ENCODE measurements around the gene STX7.

STX7 gene

GRCh38 chr6:132475925-132476324, 37.0 kb downstream of the STX7 start:
- no peak for DNase-seq

- no peak for DNase-seq
These were observed 41.1 kb downstream of the STX7 start for GRCh38 chr6:132471787-132472186.

GRCh38 chr6:132466952-132467351, 46.0 kb downstream of the STX7 start:
- no peak for DNase-seq

GRCh38 chr6:132465530-132466485, 47.1 kb downstream of the STX7 start:
- DNase-seq: no peak

- DNase-seq: no peak
These were observed 48.2 kb downstream of the STX7 start for GRCh38 chr6:132464538-132465256.

GRCh38 chr6:132461958-132462357, 51.0 kb downstream of the STX7 start:
- no peak for DNase-seq

GRCh38 chr6:132459605-132459952, 53.3 kb downstream of the STX7 start:
- no peak for DNase-seq

GRCh38 chr6:132458887-132459604, 53.9 kb downstream of the STX7 start:
- DNase-seq: no peak

GRCh38 chr6:132456700-132457143, 56.2 kb downstream of the STX7 start:
- DNase-seq: no peak

- no peak for DNase-seq
These were observed 66.1 kb downstream of the STX7 start for GRCh38 chr6:132446855-132447241.

- no peak for DNase-seq
These were observed 66.6 kb downstream of the STX7 start for GRCh38 chr6:132446141-132446854.

GRCh38 chr6:132445201-132445951, 67.5 kb downstream of the STX7 start:
- no peak for DNase-seq

GRCh38 chr6:132443206-132443605, 69.7 kb downstream of the STX7 start:
- DNase-seq: no peak

GRCh38 chr6:132430110-132430509, 82.8 kb downstream of the STX7 start:
- no peak for DNase-seq

GRCh38 chr6:132425176-132425575, 87.7 kb downstream of the STX7 start:
- DNase-seq: no peak

GRCh38 chr6:132423839-132424238, 89.1 kb downstream of the STX7 start:
- DNase-seq: no peak

GRCh38 chr6:132418235-132418965, 94.5 kb downstream of the STX7 start:
- DNase-seq: no peak

- DNase-seq: no peak
These were observed 98.2 kb downstream of the STX7 start for GRCh38 chr6:132414761-132415160.

- DNase-seq: no peak
These were observed 98.6 kb downstream of the STX7 start for GRCh38 chr6:132414322-132414721.

GRCh38 chr6:132413499-132413802, 99.5 kb downstream of the STX7 start:
- DNase-seq: no peak
